Measurements from ENCODE around the gene KLHL40.

Gene KLHL40

DNA sequence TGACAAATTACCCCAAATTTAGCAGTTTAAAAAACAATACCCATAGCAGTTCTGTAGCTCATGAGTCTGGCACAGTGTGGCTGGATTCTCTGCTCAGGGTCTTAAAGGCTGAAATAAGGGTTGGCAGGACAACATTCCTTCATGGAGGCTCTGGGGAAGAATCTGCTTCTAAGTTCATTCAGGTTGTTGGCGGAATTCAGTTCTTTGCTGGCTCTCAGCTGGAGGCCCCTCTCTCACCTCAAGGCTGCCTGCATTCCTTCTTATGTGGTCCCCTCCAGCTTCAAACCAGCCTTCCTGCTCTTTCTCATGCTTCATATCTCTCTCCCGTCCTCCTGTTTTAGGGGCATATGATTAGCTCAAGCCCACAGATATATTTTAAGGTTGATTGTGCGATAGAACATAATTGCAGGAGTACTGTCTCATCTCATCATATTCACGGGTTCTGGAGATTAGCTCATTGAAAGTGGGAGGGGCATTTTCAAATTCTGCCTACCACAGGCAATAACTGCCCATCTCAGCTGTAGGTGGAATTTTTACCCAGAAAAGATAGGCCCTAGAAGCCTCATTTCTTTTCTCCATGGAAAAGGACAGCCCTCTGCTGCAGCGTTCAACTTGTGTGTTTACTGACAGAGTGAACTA lies 37.4 kb upstream of the KLHL40 start:
- DNase-seq (ENCODE audit: low read depth) = no peak
- TF ChIP-seq, protein P1, sequence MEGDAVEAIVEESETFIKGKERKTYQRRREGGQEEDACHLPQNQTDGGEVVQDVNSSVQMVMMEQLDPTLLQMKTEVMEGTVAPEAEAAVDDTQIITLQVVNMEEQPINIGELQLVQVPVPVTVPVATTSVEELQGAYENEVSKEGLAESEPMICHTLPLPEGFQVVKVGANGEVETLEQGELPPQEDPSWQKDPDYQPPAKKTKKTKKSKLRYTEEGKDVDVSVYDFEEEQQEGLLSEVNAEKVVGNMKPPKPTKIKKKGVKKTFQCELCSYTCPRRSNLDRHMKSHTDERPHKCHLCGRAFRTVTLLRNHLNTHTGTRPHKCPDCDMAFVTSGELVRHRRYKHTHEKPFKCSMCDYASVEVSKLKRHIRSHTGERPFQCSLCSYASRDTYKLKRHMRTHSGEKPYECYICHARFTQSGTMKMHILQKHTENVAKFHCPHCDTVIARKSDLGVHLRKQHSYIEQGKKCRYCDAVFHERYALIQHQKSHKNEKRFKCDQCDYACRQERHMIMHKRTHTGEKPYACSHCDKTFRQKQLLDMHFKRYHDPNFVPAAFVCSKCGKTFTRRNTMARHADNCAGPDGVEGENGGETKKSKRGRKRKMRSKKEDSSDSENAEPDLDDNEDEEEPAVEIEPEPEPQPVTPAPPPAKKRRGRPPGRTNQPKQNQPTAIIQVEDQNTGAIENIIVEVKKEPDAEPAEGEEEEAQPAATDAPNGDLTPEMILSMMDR (IDR thresholded peaks at IDR 0.05; ENCODE audit: control insufficient read depth, extremely low read depth, insufficient read depth) = no peak

DNA sequence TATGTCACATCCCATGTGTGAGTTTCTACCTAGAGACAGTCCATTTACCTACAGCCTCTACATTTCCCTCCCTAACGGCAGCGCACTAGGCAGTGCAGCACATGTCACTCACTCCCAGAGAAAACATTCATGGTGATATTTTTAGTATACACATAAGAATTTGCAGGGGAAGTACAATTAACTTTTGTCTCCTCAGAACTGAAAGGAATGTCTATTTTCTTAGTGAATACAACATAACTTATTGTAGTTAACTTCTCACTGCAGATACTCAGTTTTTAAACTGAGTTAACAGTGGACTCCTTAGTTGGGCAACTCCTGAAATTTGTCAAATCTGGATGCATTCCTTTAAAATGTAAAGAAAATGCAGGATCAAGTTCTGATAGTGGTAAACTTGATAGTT lies 36.3 kb upstream of the KLHL40 start:
- no peak for DNase-seq (ENCODE audit: low read depth)
- TF ChIP-seq, protein P1 (IDR thresholded peaks at IDR 0.05; ENCODE audit: control insufficient read depth, extremely low read depth, insufficient read depth) = no peak

More for the DNA sequence above, 37.4 kb upstream of the KLHL40 start:
- H3K4me3 ChIP-seq (ENCODE audit: low read depth, low read length) = no peak overlapping the region

DNA sequence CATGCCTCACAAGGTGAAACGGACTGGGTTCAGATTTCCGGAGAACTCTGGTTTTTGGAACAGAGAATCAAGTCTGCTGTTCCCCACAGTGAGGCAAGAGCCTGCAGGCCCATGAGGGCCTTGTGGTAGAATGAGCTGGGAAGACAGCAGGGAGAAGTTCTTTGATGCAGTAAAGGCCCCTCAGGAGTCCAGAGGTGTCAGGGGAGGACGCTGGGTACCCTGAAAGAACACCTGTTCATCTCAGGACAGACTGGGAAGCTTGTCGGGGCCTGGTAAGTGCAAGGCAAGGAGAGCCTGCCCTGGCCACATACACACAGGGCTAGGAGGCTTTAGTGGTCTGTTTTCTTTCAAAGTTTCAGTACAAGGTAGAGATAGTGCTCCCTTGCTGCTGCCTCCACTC lies 35.6 kb upstream of the KLHL40 start:
- TF ChIP-seq, protein P1 (IDR thresholded peaks at IDR 0.05; ENCODE audit: control insufficient read depth, extremely low read depth, insufficient read depth) = no peak
- H3K4me3 ChIP-seq (ENCODE audit: low read depth, low read length) = no peak overlapping the region
- DNase-seq (ENCODE audit: low read depth) = no peak

More for the DNA sequence above, 36.3 kb upstream of the KLHL40 start:
- H3K4me3 ChIP-seq (ENCODE audit: low read depth, low read length) = no peak overlapping the region

DNA sequence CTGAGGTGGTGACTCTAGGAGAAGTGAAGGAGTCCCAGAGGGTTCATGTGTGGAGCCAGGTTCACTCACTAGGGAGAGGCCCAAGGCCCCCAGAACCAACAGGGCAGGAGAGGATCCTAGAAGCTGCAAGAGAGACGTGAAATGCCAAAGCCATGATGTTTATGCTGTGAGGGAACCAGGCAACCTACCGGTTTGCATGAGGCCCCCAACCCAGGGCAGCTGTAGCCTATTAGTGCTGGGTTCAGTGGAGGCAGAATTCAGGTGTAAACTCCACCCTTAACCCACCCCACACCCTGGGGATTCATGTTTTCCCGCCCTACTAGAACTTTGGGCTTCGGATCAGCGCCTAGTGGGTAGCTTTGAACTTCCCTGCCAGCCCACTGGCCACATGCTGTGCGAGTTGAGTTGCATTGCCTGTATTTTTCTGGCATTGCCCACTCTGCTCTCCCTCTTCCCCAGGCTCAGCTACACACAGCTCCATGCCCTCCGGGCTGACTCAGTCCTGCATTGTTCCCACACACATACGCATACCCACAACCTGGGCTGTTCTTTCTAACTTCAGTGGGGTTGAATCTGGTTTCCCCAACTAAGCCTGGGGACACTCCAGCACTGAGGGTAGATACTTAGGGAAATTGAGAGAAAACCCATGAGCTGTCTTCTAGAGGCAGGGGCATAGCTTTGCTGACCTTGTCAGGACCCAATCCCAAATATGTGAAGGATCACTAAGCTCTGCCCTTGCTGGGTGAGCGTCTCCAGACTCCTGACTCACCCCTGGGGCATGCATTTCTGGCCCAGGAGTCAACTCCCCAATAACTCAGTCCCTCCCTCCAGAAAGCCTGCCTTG lies 33.9 kb upstream of the KLHL40 start:
- no peak for DNase-seq (ENCODE audit: low read depth)
- no peak overlapping the region for H3K4me3 ChIP-seq (ENCODE audit: low read depth, low read length)
- TF ChIP-seq, protein P1 (IDR thresholded peaks at IDR 0.05; ENCODE audit: control insufficient read depth, extremely low read depth, insufficient read depth) = no peak

DNA sequence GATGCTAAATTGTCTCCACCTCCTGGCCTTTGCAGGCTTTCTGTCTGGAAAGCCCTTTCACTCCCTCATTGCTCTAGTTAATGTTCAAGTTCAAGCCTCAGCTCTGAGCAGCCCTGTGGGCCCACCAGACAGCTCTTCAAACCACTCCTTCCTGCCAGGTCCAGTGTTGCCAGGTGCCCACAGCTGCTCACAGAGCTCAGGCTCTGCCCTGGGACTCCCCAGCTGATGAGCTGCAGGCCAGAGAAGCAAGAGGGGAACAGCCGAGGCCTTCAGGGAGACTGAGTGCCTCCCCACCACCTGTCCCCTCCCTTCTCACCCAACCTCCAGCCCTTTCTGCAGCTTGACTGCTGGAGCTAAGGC lies 33.1 kb upstream of the KLHL40 start:
- TF ChIP-seq, protein P1 (IDR thresholded peaks at IDR 0.05; ENCODE audit: control insufficient read depth, extremely low read depth, insufficient read depth) = no peak
- no peak for DNase-seq (ENCODE audit: low read depth)
- no peak overlapping the region for H3K4me3 ChIP-seq (ENCODE audit: low read depth, low read length)

DNA sequence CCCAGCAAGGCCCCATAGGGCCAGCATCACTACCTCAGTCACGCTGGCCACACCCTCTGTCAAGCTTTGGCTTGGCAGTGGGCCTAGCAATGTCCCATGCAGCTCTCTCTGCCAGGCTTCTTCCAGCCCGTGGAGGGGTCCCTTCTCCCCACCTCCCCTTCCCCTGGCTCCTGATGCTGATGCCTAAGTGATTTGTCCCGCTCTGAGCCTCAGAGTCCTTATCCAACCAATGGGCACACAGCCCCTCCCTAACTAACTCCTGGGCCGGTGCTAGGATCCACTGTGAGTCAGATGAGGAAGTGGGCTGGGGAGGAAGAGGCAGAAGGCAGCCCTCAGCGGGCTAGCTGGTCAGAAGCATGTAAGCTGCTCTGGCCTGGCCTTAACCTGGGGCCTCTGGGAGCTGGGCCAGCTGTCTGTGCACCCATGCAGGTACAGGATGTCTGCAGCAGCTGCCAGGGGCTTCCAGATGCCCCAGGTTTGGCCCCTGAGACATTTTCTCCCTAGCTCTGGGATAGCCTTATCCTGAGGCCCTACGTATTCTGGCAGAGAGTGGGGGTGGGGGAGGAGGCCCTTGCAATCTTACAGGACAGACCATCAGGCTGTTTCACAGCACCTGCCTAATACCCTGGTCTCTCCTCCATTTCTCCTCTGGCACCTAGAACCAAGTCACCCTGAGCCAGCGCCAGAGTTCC lies 32.6 kb upstream of the KLHL40 start:
- TF ChIP-seq, protein P1 (IDR thresholded peaks at IDR 0.05; ENCODE audit: control insufficient read depth, extremely low read depth, insufficient read depth) = no peak
- peak overlapping the region; percentile 64 for H3K4me3 ChIP-seq (ENCODE audit: low read depth, low read length)
- DNase-seq (ENCODE audit: low read depth) = peak; percentile 18
